Mucosa of rectum (tissue), 2 donors: ENCODE results near the gene GIGYF2.

Experiments
- H3K27ac ChIP-seq, 2 donors: one replicate each; pipeline ENCODE4 v1.7.0; 2013; ENCODE audit warnings: inconsistent platforms in 2 of 2, low read depth in 2 of 2, low read length in 2 of 2
- H3K27me3 ChIP-seq, 2 donors: one replicate each; pipeline ENCODE4 v1.7.0; 2013; ENCODE audit warnings: low read length in 2 of 2; ENCODE audit not compliant: control insufficient read depth in 2 of 2, insufficient read depth in 2 of 2
- H3K36me3 ChIP-seq, 2 donors: one replicate each; pipeline ENCODE4 v1.7.0; 2013; ENCODE audit warnings: low read length in 2 of 2; ENCODE audit not compliant: control insufficient read depth in 2 of 2, insufficient read depth in 2 of 2
- H3K4me1 ChIP-seq, 2 donors: one replicate each; pipeline ENCODE4 v1.7.0; 2013; ENCODE audit warnings: low read length in 2 of 2, mild to moderate bottlenecking in 1 of 2; ENCODE audit not compliant: control insufficient read depth in 2 of 2, insufficient read depth in 2 of 2
- H3K4me3 ChIP-seq, 2 donors: one replicate each; pipeline ENCODE4 v1.7.0; 2013; ENCODE audit warnings: low read length in 2 of 2
- H3K9ac ChIP-seq, 2 donors: one replicate each; pipeline ENCODE4 v1.7.0; 2013; ENCODE audit warnings: low read length in 2 of 2, low read depth in 1 of 2, mild to moderate bottlenecking in 1 of 2
- H3K9me3 ChIP-seq, 2 donors: one replicate each; pipeline ENCODE4 v1.7.0; 2013; ENCODE audit warnings: low read length in 2 of 2; ENCODE audit not compliant: control insufficient read depth in 2 of 2
- donor health status: healthy.
- donor health status: Normal muscosa, but diverticular disease.

Gene GIGYF2

GRCh38 chr2:232773815-232774214 is 76.7 kb downstream of the GIGYF2 start:
- H3K27ac ChIP-seq: no peak overlapping the region
- no peaks in the 10 kb centered on the region for H3K4me1 ChIP-seq
- peaks cover 12 to 16% of the 10 kb centered on the region in 2 donors for H3K36me3 ChIP-seq
- no peak overlapping the region for H3K9ac ChIP-seq
- H3K27me3 ChIP-seq: no peaks in the 10 kb centered on the region
- no peaks in the 10 kb centered on the region for H3K9me3 ChIP-seq
- no peak overlapping the region for H3K4me3 ChIP-seq

GRCh38 chr2:232776435-232776834 is 79.3 kb downstream of the GIGYF2 start, which contains the start of gene KCNJ13:
Gene KCNJ13, minus strand, starts transcription at chr2:232776565. Its CDS starts 5,203 bp downstream, at chr2:232771362.
- Histone ChIP-seq H3K9me3 (no peaks in the 10 kb centered on the region), H3K4me3 (no peak within 1 kb of the TSS), H3K36me3 (peaks cover 4 to 8% of the 10 kb centered on the region in 2 donors), H3K27ac (no peak within 1 kb of the TSS), H3K27me3 (no peaks in the 10 kb centered on the region), H3K9ac (no peak within 1 kb of the TSS), H3K4me1 (no peaks in the 10 kb centered on the region)

- H3K9ac ChIP-seq: no peak overlapping the region
- H3K4me3 ChIP-seq: no peak overlapping the region
- H3K36me3 ChIP-seq: peaks cover 4 to 8% of the 10 kb centered on the region in 2 donors
- no peak overlapping the region for H3K27ac ChIP-seq
- no peaks in the 10 kb centered on the region for H3K27me3 ChIP-seq
- peaks cover 0 to 4% of the 10 kb centered on the region in 2 donors for H3K4me1 ChIP-seq
- no peaks in the 10 kb centered on the region for H3K9me3 ChIP-seq
Measured at GRCh38 chr2:232777276-232777675, 80.1 kb downstream of the GIGYF2 start.

- Histone ChIP-seq H3K9ac (no peak overlapping the region), H3K4me1 (peaks cover 0 to 4% of the 10 kb centered on the region in 2 donors), H3K27ac (no peak overlapping the region), H3K27me3 (no peaks in the 10 kb centered on the region), H3K9me3 (no peaks in the 10 kb centered on the region), H3K4me3 (no peak overlapping the region), H3K36me3 (peaks cover 0 to 5% of the 10 kb centered on the region in 2 donors)
Measured at GRCh38 chr2:232779465-232779864, 82.3 kb downstream of the GIGYF2 start.

- Histone ChIP-seq H3K36me3 (peaks cover 0 to 4% of the 10 kb centered on the region in 2 donors), H3K9me3 (no peaks in the 10 kb centered on the region), H3K4me1 (peaks cover 0 to 4% of the 10 kb centered on the region in 2 donors), H3K27me3 (no peaks in the 10 kb centered on the region), H3K9ac (no peak overlapping the region), H3K27ac (no peak overlapping the region), H3K4me3 (no peak overlapping the region)
Measured at GRCh38 chr2:232779934-232780333, 82.8 kb downstream of the GIGYF2 start.

GRCh38 chr2:232781765-232782164 is 84.6 kb downstream of the GIGYF2 start:
- Histone ChIP-seq H3K9me3 (no peaks in the 10 kb centered on the region), H3K9ac (no peak overlapping the region), H3K4me3 (no peak overlapping the region), H3K36me3 (peaks cover 0 to 4% of the 10 kb centered on the region in 2 donors), H3K27me3 (no peaks in the 10 kb centered on the region), H3K27ac (no peak overlapping the region), H3K4me1 (peaks cover 0 to 4% of the 10 kb centered on the region in 2 donors)

GRCh38 chr2:232783278-232783677 is 86.1 kb downstream of the GIGYF2 start:
- H3K9me3 ChIP-seq: no peaks in the 10 kb centered on the region
- peaks cover 8 to 14% of the 10 kb centered on the region in 2 donors for H3K36me3 ChIP-seq
- H3K27ac ChIP-seq: no peak overlapping the region
- H3K4me1 ChIP-seq: peaks cover 0 to 4% of the 10 kb centered on the region in 2 donors
- H3K27me3 ChIP-seq: no peaks in the 10 kb centered on the region
- no peak overlapping the region for H3K4me3 ChIP-seq
- H3K9ac ChIP-seq: no peak overlapping the region

GRCh38 chr2:232787806-232788205 is 90.7 kb downstream of the GIGYF2 start:
- Histone ChIP-seq H3K4me3 (no peak overlapping the region), H3K9me3 (no peaks in the 10 kb centered on the region), H3K27me3 (no peaks in the 10 kb centered on the region), H3K27ac (no peak overlapping the region), H3K9ac (no peak overlapping the region), H3K36me3 (peaks cover 37 to 43% of the 10 kb centered on the region in 2 donors), H3K4me1 (no peaks in the 10 kb centered on the region)

GRCh38 chr2:232789082-232789481 is 92.0 kb downstream of the GIGYF2 start:
- Histone ChIP-seq H3K4me3 (no peak overlapping the region), H3K9me3 (no peaks in the 10 kb centered on the region), H3K27me3 (no peaks in the 10 kb centered on the region), H3K27ac (no peak overlapping the region), H3K36me3 (peaks cover 47 to 54% of the 10 kb centered on the region in 2 donors), H3K9ac (no peak overlapping the region), H3K4me1 (no peaks in the 10 kb centered on the region)

- no peak overlapping the region for H3K4me3 ChIP-seq
- no peak overlapping the region for H3K9ac ChIP-seq
- no peaks in the 10 kb centered on the region for H3K27me3 ChIP-seq
- H3K36me3 ChIP-seq: peaks cover 65 to 67% of the 10 kb centered on the region in 2 donors
- no peaks in the 10 kb centered on the region for H3K4me1 ChIP-seq
- H3K9me3 ChIP-seq: no peaks in the 10 kb centered on the region
- H3K27ac ChIP-seq: no peak overlapping the region
Measured at GRCh38 chr2:232791518-232791917, 94.4 kb downstream of the GIGYF2 start.

GRCh38 chr2:232793271-232793670 is 96.1 kb downstream of the GIGYF2 start:
- Histone ChIP-seq H3K9ac (no peak overlapping the region), H3K36me3 (peaks cover 58 to 64% of the 10 kb centered on the region in 2 donors), H3K9me3 (no peaks in the 10 kb centered on the region), H3K4me1 (peaks cover 0 to 1% of the 10 kb centered on the region in 2 donors), H3K27me3 (no peaks in the 10 kb centered on the region), H3K27ac (no peak overlapping the region), H3K4me3 (no peak overlapping the region)
